Neural cell (in vitro differentiated cells): ENCODE data around the gene DNMT3A. TPM values are rescaled to one million over a fixed set of nuclear protein-coding genes. Genes with fewer than 3 reads are reported as not detected.

Experiments used
- H2AFZ ChIP-seq: fragments of 200-600, 300-800 bp; sonication (generic), shearing (Covaris generic); 2 replicates; pipeline ENCODE4 v1.6.0; 2014; ENCODE audit warnings: low read depth, mild to moderate bottlenecking, antibody characterized with exemption, low read length, moderate library complexity
- H3F3A ChIP-seq: fragments of 200-600 bp; shearing (Covaris generic); 2 replicates; pipeline ENCODE4 v1.6.1; 2016; ENCODE audit warnings: mild to moderate bottlenecking, moderate library complexity, mixed read lengths, antibody characterized with exemption, low read length; ENCODE audit not compliant: insufficient read depth, poor library complexity, severe bottlenecking
- H3K27ac ChIP-seq: fragments of 200-600, 300-800 bp; sonication (generic), shearing (Covaris generic); 2 replicates; pipeline ENCODE4 v1.5.1; 2014; ENCODE audit warnings: mild to moderate bottlenecking, low read length, moderate library complexity
- H3K27me3 ChIP-seq: fragments of 300-800, 200-600 bp; sonication (generic), shearing (Covaris generic); 2 replicates; pipeline ENCODE4 v1.6.0; 2014; ENCODE audit warnings: mild to moderate bottlenecking, low read depth, low read length, moderate library complexity; ENCODE audit not compliant: insufficient read depth
- H3K36me3 ChIP-seq: fragments of 300-800, 200-600 bp; sonication (generic), shearing (Covaris generic); 2 replicates; pipeline ENCODE4 v1.5.1; 2014; ENCODE audit warnings: mild to moderate bottlenecking, antibody characterized with exemption, low read length, moderate library complexity; ENCODE audit not compliant: insufficient read depth
- H3K4me2 ChIP-seq: fragments of 300-800, 200-600 bp; sonication (generic), shearing (Covaris generic); 2 replicates; pipeline ENCODE4 v1.6.0; 2014; ENCODE audit warnings: mild to moderate bottlenecking, low read length
- H3K4me3 ChIP-seq: fragments of 300-800, 200-600 bp; sonication (generic), shearing (Covaris generic); 2 replicates; pipeline ENCODE4 v1.5.1; 2014; ENCODE audit warnings: mild to moderate bottlenecking, low read length, moderate library complexity
- H3K79me2 ChIP-seq: fragments of 200-600 bp; shearing (Covaris generic); replicated peaks from 2 replicates; pipeline ENCODE4 v1.6.0; 2014; ENCODE audit warnings: mild to moderate bottlenecking, low read length, moderate library complexity; ENCODE audit not compliant: insufficient read depth
- H3K9ac ChIP-seq: fragments of 300-800, 200-600 bp; sonication (generic), shearing (Covaris generic); 2 replicates; pipeline ENCODE4 v1.6.1; 2016; ENCODE audit warnings: mild to moderate bottlenecking, low read length, mixed read lengths
- H3K9me2 ChIP-seq: fragments of 200-600 bp; shearing (Covaris generic); 2 replicates; pipeline ENCODE4 v1.6.1; 2016; ENCODE audit warnings: mild to moderate bottlenecking, low read length, mixed read lengths; ENCODE audit not compliant: insufficient read depth
- H3K9me3 ChIP-seq: fragments of 200-600, 300-800 bp; sonication (generic), shearing (Covaris generic); 2 replicates; pipeline ENCODE4 v1.6.1; 2016; ENCODE audit warnings: mild to moderate bottlenecking, mixed run types, low read length, moderate library complexity, mixed read lengths
- H4K20me1 ChIP-seq: fragments of 200-600 bp; shearing (Covaris generic); 2 replicates; pipeline ENCODE4 v1.6.1; 2016; ENCODE audit warnings: mild to moderate bottlenecking, mixed run types; ENCODE audit not compliant: insufficient read depth
- CTCF ChIP-seq: fragments of 450-650 bp; IDR thresholded peaks from 2 replicates; pipeline ENCODE4 v1.5.1; 2014; ENCODE audit warnings: antibody characterized with exemption, mild to moderate bottlenecking, moderate library complexity; ENCODE audit not compliant: poor library complexity, severe bottlenecking
- EP300 ChIP-seq: fragments of 450-650 bp; conservative IDR thresholded peaks from 2 replicates; pipeline ENCODE4 v1.6.1; 2014; ENCODE audit warnings: antibody characterized with exemption, mild to moderate bottlenecking, moderate library complexity; ENCODE audit not compliant: poor library complexity, severe bottlenecking
- EZH2 ChIP-seq: fragments of 200-600, 300-800 bp; shearing (Covaris generic), sonication (generic); IDR thresholded peaks from 2 replicates; pipeline ENCODE4 v1.6.1; 2014; ENCODE audit warnings: antibody characterized with exemption, low read length, borderline replicate concordance, mild to moderate bottlenecking; ENCODE audit not compliant: insufficient read depth, poor library complexity, severe bottlenecking
- MXI1 ChIP-seq: fragments of 450-650 bp; conservative IDR thresholded peaks from 2 replicates; pipeline ENCODE4 v1.6.1; 2014; ENCODE audit warnings: antibody characterized with exemption, mild to moderate bottlenecking; ENCODE audit not compliant: poor library complexity, severe bottlenecking
- POLR2AphosphoS5 ChIP-seq: IDR thresholded peaks from 2 replicates; pipeline ENCODE4 v1.6.1; 2012
- RAD21 ChIP-seq: fragments of 450-650 bp; conservative IDR thresholded peaks from 2 replicates; pipeline ENCODE4 v1.6.1; 2014; ENCODE audit warnings: antibody characterized with exemption, mild to moderate bottlenecking, moderate library complexity
- REST ChIP-seq: IDR thresholded peaks from 2 replicates; pipeline ENCODE4 v1.6.1; 2012; ENCODE audit warnings: borderline replicate concordance
- SMC3 ChIP-seq: fragments of 450-650 bp; conservative IDR thresholded peaks from 2 replicates; pipeline ENCODE4 v1.6.1; 2014; ENCODE audit warnings: antibody characterized with exemption, mild to moderate bottlenecking, moderate library complexity; ENCODE audit not compliant: poor library complexity
- TAF1 ChIP-seq: IDR thresholded peaks from 2 replicates; pipeline ENCODE4 v1.6.1; 2012; ENCODE audit warnings: low read depth
- polyA plus RNA-seq: library from polyadenylated mRNA; depleted of rRNA; stranded (reverse); fragments of >200 nt; gene quantifications from 2 replicates; pipeline ENCODE4 v1.2.3, GENCODE V29; 2014

Gene DNMT3A
- polyA plus RNA-seq, 1 donor from 2014 or later, result 33.0 TPM

- H4K20me1 ChIP-seq, result no peaks in the 10 kb centered on the region
- H2AFZ ChIP-seq, result no peak overlapping the region
- H3K27ac ChIP-seq, result no peak overlapping the region
- H3K27me3 ChIP-seq, result no peaks in the 10 kb centered on the region
- no peaks in the 10 kb centered on the region for H3F3A ChIP-seq
- H3K9me2 ChIP-seq, result no peaks in the 10 kb centered on the region
- TF ChIP-seq POLR2AphosphoS5 (no peak), EZH2 (no peak), REST (no peak), TAF1 (no peak), RAD21 (no peak), SMC3 (no peak)
- no peak overlapping the region for H3K4me3 ChIP-seq
- H3K36me3 ChIP-seq, result no peaks in the 10 kb centered on the region
- H3K9me3 ChIP-seq, result no peaks in the 10 kb centered on the region
- H3K9ac ChIP-seq, result no peak overlapping the region
- no peaks in the 10 kb centered on the region for H3K79me2 ChIP-seq
- no peak overlapping the region for H3K4me2 ChIP-seq
These were observed 54.8 kb downstream of the DNMT3A start for GRCh38 chr2:25286723-25287483.

- no peak overlapping the region for H2AFZ ChIP-seq
- no peak overlapping the region for H3K4me3 ChIP-seq
- no peak overlapping the region for H3K27ac ChIP-seq
- no peak overlapping the region for H3K4me2 ChIP-seq
- no peaks in the 10 kb centered on the region for H4K20me1 ChIP-seq
- no peaks in the 10 kb centered on the region for H3K79me2 ChIP-seq
- no peaks in the 10 kb centered on the region for H3K9me2 ChIP-seq
- H3K9ac ChIP-seq, result no peak overlapping the region
- H3K9me3 ChIP-seq, result no peaks in the 10 kb centered on the region
- no peaks in the 10 kb centered on the region for H3F3A ChIP-seq
- no peaks in the 10 kb centered on the region for H3K27me3 ChIP-seq
- no peaks in the 10 kb centered on the region for H3K36me3 ChIP-seq
- TF ChIP-seq EP300 (no peak), MXI1 (no peak), REST (no peak), RAD21 (no peak), POLR2AphosphoS5 (no peak), SMC3 (no peak), TAF1 (no peak), CTCF (no peak), EZH2 (no peak)
These were observed 55.7 kb downstream of the DNMT3A start for GRCh38 chr2:25286025-25286400.
